Body of pancreas (tissue), 4 donors: ENCODE data around the gene XRRA1. TPM values are rescaled to one million over a fixed set of nuclear protein-coding genes. Genes with fewer than 3 reads are reported as not detected.

Source experiments
- ATAC-seq: fragments of 150-250 bp; one replicate; pipeline ENCODE4 v1.9.1; 2016
- DNase-seq, 4 donors: peaks; one replicate each; pipeline ENCODE4 v3.0.0-alpha.2; 2019
- H3K27ac ChIP-seq, 4 donors: fragments of 200-600 bp; sonication (generic); 1 replicate in 3 of 4; 2 replicates in 1 of 4; pipeline versions ENCODE4 v1.5.1 to v1.6.1; 2016 to 2019; ENCODE audit warnings: mild to moderate bottlenecking in 1 of 4, mixed read lengths in 1 of 4, moderate library complexity in 1 of 4
- H3K27me3 ChIP-seq, 2 donors: fragments of 200-600 bp; sonication (generic); one replicate each; pipeline ENCODE4 v1.6.0; 2016; ENCODE audit warnings: mild to moderate bottlenecking in 1 of 2
- H3K36me3 ChIP-seq, 2 donors: fragments of 200-600 bp; sonication (generic); replicated peaks in 1 of 2; 2 replicates each; pipeline ENCODE4 v1.5.1; 2016; ENCODE audit warnings: low read depth in 2 of 2; ENCODE audit not compliant: insufficient read depth in 1 of 2
- H3K4me1 ChIP-seq: fragments of 200-600 bp; sonication (generic); one replicate; pipeline ENCODE4 v1.6.0; 2016
- H3K4me3 ChIP-seq, 2 donors: fragments of 200-600 bp; sonication (generic); 1 replicate in 1 of 2; 2 replicates in 1 of 2; pipeline ENCODE4 v1.5.1; 2016 to 2019
- H3K9me3 ChIP-seq, 3 donors: fragments of 200-600 bp; sonication (generic); 1 replicate in 2 of 3; 2 replicates in 1 of 3; pipeline ENCODE4 v1.5.1; 2016
- POLR2A ChIP-seq, 3 donors: fragments of 450-650 bp; IDR thresholded peaks; one replicate each; pipeline ENCODE4 v1.6.1; 2016; ENCODE audit warnings: antibody characterized with exemption in 3 of 3, mild to moderate bottlenecking in 2 of 3
- WGBS, 2 donors: methylation state at CpG; one replicate each; pipeline ENCODE4 v1.1.5; 2017; 5-methylcytosine and 5-hydroxymethylcytosine counted together
- intact Hi-C: fragments of 100-400 bp; cut with DNase I; formaldehyde crosslinking; loops from one replicate; pipeline ENCODE4 v1.15.1; 2023
- total RNA-seq, 2 donors: library from RNA; depleted of rRNA; stranded (reverse); fragments of >200 nt; gene quantifications; one replicate each; pipeline ENCODE4 v1.1.0, GENCODE V29; 2016
- TF ChIP-seq, protein P1 (sequence below), 7 experiments: fragments of 450-650 bp in 4 of 7; fragments of 200-600 bp in 3 of 7; sonication (generic) in 3 of 7; IDR thresholded peaks; one replicate each; pipeline ENCODE4 v1.5.1; 2016 to 2019; ENCODE audit warnings: antibody characterized with exemption in 7 of 7

Gene XRRA1
- total RNA-seq, 2 donors from 2014 or later: 15.6 to 35.3 TPM

DNA sequence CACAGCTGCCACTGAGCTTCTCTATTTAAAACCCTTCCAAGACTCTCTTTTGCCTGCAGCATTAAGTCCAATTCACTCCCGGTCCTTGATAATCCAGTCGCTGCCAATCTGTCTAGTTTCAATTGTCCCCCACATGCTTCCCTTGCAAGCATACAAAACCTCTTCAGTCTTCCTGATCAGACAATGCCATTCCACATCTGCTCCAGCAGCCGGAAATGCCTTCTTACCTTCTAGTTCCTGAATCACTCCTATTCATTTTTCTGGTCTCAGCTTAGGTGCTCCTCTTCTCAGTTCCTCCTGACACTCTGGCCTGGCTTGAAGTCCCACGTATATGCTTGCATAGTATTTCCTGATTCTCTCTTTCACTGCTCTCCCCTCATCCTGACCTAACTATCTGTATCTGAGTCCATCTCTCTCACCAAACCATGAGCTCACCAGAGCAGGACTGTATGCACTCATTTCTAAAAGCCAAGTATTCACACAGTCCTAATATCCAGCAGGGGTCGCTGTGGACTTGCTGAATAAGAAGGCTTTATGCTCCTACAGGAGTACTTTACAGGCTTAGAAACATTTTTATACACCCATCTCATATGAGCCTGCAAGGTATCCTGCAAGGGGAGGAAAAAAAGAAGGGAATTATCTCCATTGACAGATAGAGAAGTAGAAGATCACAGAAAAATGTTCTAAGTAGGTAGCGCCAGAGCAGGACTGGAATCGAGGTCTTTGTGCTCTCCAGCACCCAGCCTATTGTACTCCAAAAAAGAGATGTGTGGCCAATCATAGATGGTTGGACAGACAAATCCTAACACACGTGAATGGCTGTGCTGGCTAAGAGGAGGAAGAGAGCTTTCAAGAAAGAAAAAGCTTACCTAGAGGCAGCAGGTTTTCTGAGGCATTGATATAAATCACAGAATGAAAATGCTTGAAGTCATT lies 19.2 kb downstream of the XRRA1 start:
- H3K4me3 ChIP-seq: no peak overlapping the region
- H3K9me3 ChIP-seq: no peaks in the 10 kb centered on the region
- TF ChIP-seq, protein P1, sequence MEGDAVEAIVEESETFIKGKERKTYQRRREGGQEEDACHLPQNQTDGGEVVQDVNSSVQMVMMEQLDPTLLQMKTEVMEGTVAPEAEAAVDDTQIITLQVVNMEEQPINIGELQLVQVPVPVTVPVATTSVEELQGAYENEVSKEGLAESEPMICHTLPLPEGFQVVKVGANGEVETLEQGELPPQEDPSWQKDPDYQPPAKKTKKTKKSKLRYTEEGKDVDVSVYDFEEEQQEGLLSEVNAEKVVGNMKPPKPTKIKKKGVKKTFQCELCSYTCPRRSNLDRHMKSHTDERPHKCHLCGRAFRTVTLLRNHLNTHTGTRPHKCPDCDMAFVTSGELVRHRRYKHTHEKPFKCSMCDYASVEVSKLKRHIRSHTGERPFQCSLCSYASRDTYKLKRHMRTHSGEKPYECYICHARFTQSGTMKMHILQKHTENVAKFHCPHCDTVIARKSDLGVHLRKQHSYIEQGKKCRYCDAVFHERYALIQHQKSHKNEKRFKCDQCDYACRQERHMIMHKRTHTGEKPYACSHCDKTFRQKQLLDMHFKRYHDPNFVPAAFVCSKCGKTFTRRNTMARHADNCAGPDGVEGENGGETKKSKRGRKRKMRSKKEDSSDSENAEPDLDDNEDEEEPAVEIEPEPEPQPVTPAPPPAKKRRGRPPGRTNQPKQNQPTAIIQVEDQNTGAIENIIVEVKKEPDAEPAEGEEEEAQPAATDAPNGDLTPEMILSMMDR (IDR thresholded peaks at IDR 0.05): peak; percentile 77 to 86 (median 83)
- no peak for TF ChIP-seq POLR2A (IDR thresholded peaks at IDR 0.05)
- intact Hi-C loops: loop anchor here (10.0 kb wide), 1 partner anchor 105 kb away; no protein-coding TSS in a partner anchor
- WGBS, 2 donors: 55 to 56% methylated on average over 8 of the region's 8 CpGs
- no peaks in the 10 kb centered on the region for H3K27me3 ChIP-seq
- H3K27ac ChIP-seq: no peak overlapping the region
- ATAC-seq (peak; percentile 86), DNase-seq (peak; percentile 75 to 88 (median 82))
- H3K4me1 ChIP-seq: no peaks in the 10 kb centered on the region
- H3K36me3 ChIP-seq: peaks cover 0 to 8% of the 10 kb centered on the region in 2 donors

DNA sequence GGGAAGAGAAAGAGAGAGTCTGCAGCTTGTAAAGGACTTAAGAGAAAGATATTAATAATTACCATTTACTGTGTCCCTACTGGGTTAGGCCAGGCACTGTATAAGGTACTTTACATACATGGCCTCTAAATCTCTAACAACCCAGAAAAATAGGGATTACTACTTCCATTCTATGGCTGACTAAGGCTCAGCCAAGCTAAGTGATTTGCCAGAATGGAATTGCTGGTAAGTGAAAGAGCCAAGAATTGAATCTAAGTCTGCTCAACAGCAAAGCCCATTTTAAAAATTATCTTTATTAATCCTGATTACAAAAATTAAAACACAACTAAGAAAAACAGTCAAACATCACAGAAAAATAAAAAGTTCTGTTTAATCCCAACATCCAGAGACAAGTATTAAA lies 21.4 kb downstream of the XRRA1 start:
- H3K27ac ChIP-seq: no peak overlapping the region
- no peak for TF ChIP-seq POLR2A (IDR thresholded peaks at IDR 0.05)
- no peak for DNase-seq
- no peaks in the 10 kb centered on the region for H3K4me1 ChIP-seq
- no peak for ATAC-seq
- peaks cover 0 to 4% of the 10 kb centered on the region in 2 donors for H3K36me3 ChIP-seq
- H3K27me3 ChIP-seq: no peaks in the 10 kb centered on the region
- no peaks in the 10 kb centered on the region for H3K9me3 ChIP-seq
- no peak overlapping the region for H3K4me3 ChIP-seq
- intact Hi-C loops: loop anchor here (10.0 kb wide), 1 partner anchor 107 kb away; no protein-coding TSS in a partner anchor

DNA sequence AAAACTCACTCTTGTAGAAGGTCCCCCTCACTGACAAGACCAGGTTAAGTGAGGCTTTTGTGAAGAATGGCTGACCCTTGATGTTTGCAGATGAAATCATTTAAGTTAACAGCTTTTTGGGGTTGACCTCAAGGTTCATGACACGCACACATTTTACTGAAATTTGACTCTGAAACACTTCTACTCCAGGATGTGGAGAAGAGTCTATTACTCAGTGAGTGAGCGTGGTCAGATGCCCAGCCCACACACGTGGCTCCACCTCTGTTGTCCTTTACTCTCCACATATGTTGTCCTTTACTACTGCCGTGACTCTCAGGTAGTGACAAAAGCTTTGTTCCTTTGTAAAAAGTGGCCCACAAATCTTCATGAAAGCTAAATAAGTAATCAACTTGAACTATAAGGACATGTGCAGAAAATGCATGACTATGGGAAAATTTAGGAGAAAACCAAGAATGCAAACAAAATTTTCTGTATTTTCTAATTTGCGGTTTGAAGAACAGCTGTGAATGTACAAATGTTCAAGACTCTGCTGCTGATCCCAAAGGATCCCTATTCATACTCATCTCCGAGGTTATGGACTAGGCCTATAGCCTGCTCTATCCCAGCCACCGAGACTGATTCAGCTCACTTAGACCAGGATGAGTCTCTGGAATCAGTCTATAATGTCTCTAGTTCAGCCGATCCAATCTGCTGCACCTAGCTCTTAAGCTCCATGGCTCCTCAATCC lies 22.4 kb downstream of the XRRA1 start:
- no peaks in the 10 kb centered on the region for H3K27me3 ChIP-seq
- intact Hi-C loops: loop anchor here (10.0 kb wide), 1 partner anchor 108 kb away; no protein-coding TSS in a partner anchor

DNA sequence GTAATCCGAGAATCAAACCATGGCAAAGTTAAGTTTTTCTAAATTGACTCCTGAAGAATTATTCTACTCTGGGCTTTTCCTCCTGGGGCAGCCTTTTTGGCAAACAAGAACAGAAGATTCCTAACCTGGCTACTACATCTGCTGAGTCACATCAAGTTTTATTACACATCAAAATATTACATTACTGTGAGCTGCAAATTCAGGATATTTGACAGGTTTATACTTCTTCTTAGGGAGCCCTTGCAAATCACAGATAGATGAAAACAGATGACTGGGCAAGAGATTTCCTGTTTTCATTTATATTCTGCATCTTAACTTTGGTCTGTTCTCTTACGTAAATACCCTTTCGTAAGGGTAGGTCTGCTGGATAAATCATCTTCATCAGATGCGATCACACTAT lies 23.6 kb downstream of the XRRA1 start:
- TF ChIP-seq POLR2A (IDR thresholded peaks at IDR 0.05): no peak
- TF ChIP-seq, protein P1 (IDR thresholded peaks at IDR 0.05): no peak
- WGBS, 2 donors: 90 to 96% methylated on average over 4 of the region's 4 CpGs
- DNase-seq (no peak), ATAC-seq (no peak)
- no peaks in the 10 kb centered on the region for H3K27me3 ChIP-seq
- H3K27ac ChIP-seq: no peak overlapping the region
- H3K36me3 ChIP-seq: peaks cover 0 to 2% of the 10 kb centered on the region in 2 donors
- no peaks in the 10 kb centered on the region for H3K9me3 ChIP-seq
- H3K4me3 ChIP-seq: no peak overlapping the region
- intact Hi-C loops: loop anchor here (10.0 kb wide), 1 partner anchor 110 kb away; no protein-coding TSS in a partner anchor
- H3K4me1 ChIP-seq: no peaks in the 10 kb centered on the region

More for the DNA sequence above, 22.4 kb downstream of the XRRA1 start:
- ATAC-seq (no peak), DNase-seq (no peak)
- 86 to 93% methylated on average over 8 of the region's 8 CpGs for WGBS, 2 donors
- H3K9me3 ChIP-seq: no peaks in the 10 kb centered on the region
- peaks cover 0 to 2% of the 10 kb centered on the region in 2 donors for H3K36me3 ChIP-seq
- H3K4me1 ChIP-seq: no peaks in the 10 kb centered on the region
- TF ChIP-seq, protein P1 (IDR thresholded peaks at IDR 0.05): no peak
- TF ChIP-seq POLR2A (IDR thresholded peaks at IDR 0.05): no peak
- H3K4me3 ChIP-seq: no peak overlapping the region
- no peak overlapping the region for H3K27ac ChIP-seq

DNA sequence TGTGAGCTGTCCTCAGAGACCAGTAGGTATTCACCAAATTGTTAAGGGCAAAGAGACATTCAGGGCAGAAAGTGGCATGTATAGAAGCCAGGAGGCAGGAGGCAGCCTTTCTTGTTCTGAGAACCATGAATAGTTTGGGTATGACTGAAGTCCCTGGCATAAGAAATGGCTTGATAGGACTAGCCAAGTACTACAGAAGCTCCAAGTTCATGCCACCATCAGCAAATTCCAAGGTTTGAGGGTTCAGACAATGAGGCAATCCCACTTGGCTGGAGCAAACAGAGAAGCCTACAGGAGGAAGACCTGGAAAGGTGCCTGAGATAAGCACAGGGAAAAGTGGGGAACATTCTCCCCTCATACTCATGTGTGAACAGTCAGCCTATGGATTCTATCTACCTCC lies 25.8 kb downstream of the XRRA1 start:
- ATAC-seq: no peak
- Histone ChIP-seq H3K4me1 (no peaks in the 10 kb centered on the region), H3K27me3 (no peaks in the 10 kb centered on the region), H3K36me3 (peaks cover 7 to 12% of the 10 kb centered on the region in 2 donors), H3K9me3 (no peaks in the 10 kb centered on the region), H3K4me3 (no peak overlapping the region), H3K27ac (no peak overlapping the region)
- no peak for DNase-seq
- intact Hi-C loops: loop anchor here (10.0 kb wide), 1 partner anchor 112 kb away; no protein-coding TSS in a partner anchor
- no peak for TF ChIP-seq POLR2A (IDR thresholded peaks at IDR 0.05)
- TF ChIP-seq, protein P1 (IDR thresholded peaks at IDR 0.05): no peak
